ENCODE results near the gene ZG16.
A peak's percentile ranks its signal among the peaks of the same experiment; 100 is the strongest.

The ZG16 gene

GRCh38 chr16:29813644-29814562 lies 35.8 kb downstream of the ZG16 start:
- H3K4me1 ChIP-seq (ENCODE audit: control insufficient read depth, low read depth, low read length): peaks cover 36% of the 10 kb centered on the region
- H3K9ac ChIP-seq (ENCODE audit: low read length): peak overlapping the region; percentile 82
- no peaks in the 10 kb centered on the region for H3K27me3 ChIP-seq (ENCODE audit: control insufficient read depth, insufficient read depth, low read length)
- H3K4me3 ChIP-seq (ENCODE audit: low read length): peak overlapping the region; percentile 70
- no peak overlapping the region for H3K27ac ChIP-seq (ENCODE audit: low read length)
- no peaks in the 10 kb centered on the region for H3K9me3 ChIP-seq (ENCODE audit: control insufficient read depth, low read depth, low read length)
- H3K36me3 ChIP-seq (ENCODE audit: control insufficient read depth, low read depth, low read length): peaks cover 19% of the 10 kb centered on the region

- Histone ChIP-seq H3K4me3 (ENCODE audit: low read length) (peak overlapping the region; percentile 70), H3K27me3 (ENCODE audit: control insufficient read depth, insufficient read depth, low read length) (no peaks in the 10 kb centered on the region), H3K9me3 (ENCODE audit: control insufficient read depth, low read depth, low read length) (no peaks in the 10 kb centered on the region), H3K9ac (ENCODE audit: low read length) (peak overlapping the region; percentile 82), H3K27ac (ENCODE audit: low read length) (no peak overlapping the region), H3K36me3 (ENCODE audit: control insufficient read depth, low read depth, low read length) (peaks cover 21% of the 10 kb centered on the region), H3K4me1 (ENCODE audit: control insufficient read depth, low read depth, low read length) (peaks cover 29% of the 10 kb centered on the region)
These were observed 36.5 kb downstream of the ZG16 start for GRCh38 chr16:29814592-29814991.

- no peak overlapping the region for H3K27ac ChIP-seq (ENCODE audit: low read length)
- peak overlapping the region; percentile 82 for H3K9ac ChIP-seq (ENCODE audit: low read length)
- H3K27me3 ChIP-seq (ENCODE audit: control insufficient read depth, insufficient read depth, low read length): no peaks in the 10 kb centered on the region
- peak overlapping the region; percentile 70 for H3K4me3 ChIP-seq (ENCODE audit: low read length)
- peaks cover 24% of the 10 kb centered on the region for H3K4me1 ChIP-seq (ENCODE audit: control insufficient read depth, low read depth, low read length)
- H3K9me3 ChIP-seq (ENCODE audit: control insufficient read depth, low read depth, low read length): no peaks in the 10 kb centered on the region
- peaks cover 23% of the 10 kb centered on the region for H3K36me3 ChIP-seq (ENCODE audit: control insufficient read depth, low read depth, low read length)
These were observed 37.1 kb downstream of the ZG16 start for GRCh38 chr16:29815032-29815721.

- Histone ChIP-seq H3K4me1 (ENCODE audit: control insufficient read depth, low read depth, low read length) (peaks cover 18% of the 10 kb centered on the region), H3K9ac (ENCODE audit: low read length) (peak within 1 kb of the TSS; percentile 82), H3K9me3 (ENCODE audit: control insufficient read depth, low read depth, low read length) (no peaks in the 10 kb centered on the region), H3K4me3 (ENCODE audit: low read length) (peak within 1 kb of the TSS; percentile 70), H3K27ac (ENCODE audit: low read length) (peak within 1 kb of the TSS; percentile 82), H3K27me3 (ENCODE audit: control insufficient read depth, insufficient read depth, low read length) (no peaks in the 10 kb centered on the region), H3K36me3 (ENCODE audit: control insufficient read depth, low read depth, low read length) (peaks cover 26% of the 10 kb centered on the region)
These were observed 38.0 kb downstream of the ZG16 start, which contains the start of gene PAGR1 for GRCh38 chr16:29815793-29816693. Gene PAGR1 (plus strand): TSS chr16:29816152. CDS start chr16:29816526, 374 bp downstream.

GRCh38 chr16:29816694-29817441 lies 38.8 kb downstream of the ZG16 start:
- H3K9ac ChIP-seq (ENCODE audit: low read length): peak overlapping the region; percentile 82
- peaks cover 26% of the 10 kb centered on the region for H3K36me3 ChIP-seq (ENCODE audit: control insufficient read depth, low read depth, low read length)
- H3K9me3 ChIP-seq (ENCODE audit: control insufficient read depth, low read depth, low read length): no peaks in the 10 kb centered on the region
- H3K4me1 ChIP-seq (ENCODE audit: control insufficient read depth, low read depth, low read length): peaks cover 18% of the 10 kb centered on the region
- H3K4me3 ChIP-seq (ENCODE audit: low read length): peak overlapping the region; percentile 70
- no peaks in the 10 kb centered on the region for H3K27me3 ChIP-seq (ENCODE audit: control insufficient read depth, insufficient read depth, low read length)
- peak overlapping the region; percentile 15 for H3K27ac ChIP-seq (ENCODE audit: low read length)

- Histone ChIP-seq H3K9me3 (ENCODE audit: control insufficient read depth, low read depth, low read length) (no peaks in the 10 kb centered on the region), H3K27ac (ENCODE audit: low read length) (no peak overlapping the region), H3K9ac (ENCODE audit: low read length) (no peak overlapping the region), H3K36me3 (ENCODE audit: control insufficient read depth, low read depth, low read length) (peaks cover 26% of the 10 kb centered on the region), H3K27me3 (ENCODE audit: control insufficient read depth, insufficient read depth, low read length) (no peaks in the 10 kb centered on the region), H3K4me3 (ENCODE audit: low read length) (no peak overlapping the region), H3K4me1 (ENCODE audit: control insufficient read depth, low read depth, low read length) (peaks cover 12% of the 10 kb centered on the region)
These were observed 40.0 kb downstream of the ZG16 start for GRCh38 chr16:29818082-29818481.

- Histone ChIP-seq H3K9me3 (ENCODE audit: control insufficient read depth, low read depth, low read length) (no peaks in the 10 kb centered on the region), H3K27ac (ENCODE audit: low read length) (no peak overlapping the region), H3K4me3 (ENCODE audit: low read length) (no peak overlapping the region), H3K4me1 (ENCODE audit: control insufficient read depth, low read depth, low read length) (no peaks in the 10 kb centered on the region), H3K27me3 (ENCODE audit: control insufficient read depth, insufficient read depth, low read length) (no peaks in the 10 kb centered on the region), H3K9ac (ENCODE audit: low read length) (no peak overlapping the region), H3K36me3 (ENCODE audit: control insufficient read depth, low read depth, low read length) (peaks cover 26% of the 10 kb centered on the region)
These were observed 41.5 kb downstream of the ZG16 start for GRCh38 chr16:29819506-29819905.

GRCh38 chr16:29820271-29820701 lies 42.2 kb downstream of the ZG16 start, which contains the start of gene MVP:
Gene MVP (plus strand): TSS chr16:29820462. CDS start chr16:29830550, 10,088 bp downstream.
- Histone ChIP-seq H3K9ac (ENCODE audit: low read length) (no peak within 1 kb of the TSS), H3K4me1 (ENCODE audit: control insufficient read depth, low read depth, low read length) (peaks cover 4% of the 10 kb centered on the region), H3K27me3 (ENCODE audit: control insufficient read depth, insufficient read depth, low read length) (no peaks in the 10 kb centered on the region), H3K36me3 (ENCODE audit: control insufficient read depth, low read depth, low read length) (peaks cover 26% of the 10 kb centered on the region), H3K9me3 (ENCODE audit: control insufficient read depth, low read depth, low read length) (no peaks in the 10 kb centered on the region), H3K27ac (ENCODE audit: low read length) (no peak within 1 kb of the TSS), H3K4me3 (ENCODE audit: low read length) (no peak within 1 kb of the TSS)

- H3K9me3 ChIP-seq (ENCODE audit: control insufficient read depth, low read depth, low read length): no peaks in the 10 kb centered on the region
- H3K4me1 ChIP-seq (ENCODE audit: control insufficient read depth, low read depth, low read length): peaks cover 10% of the 10 kb centered on the region
- H3K27ac ChIP-seq (ENCODE audit: low read length): no peak overlapping the region
- no peak overlapping the region for H3K9ac ChIP-seq (ENCODE audit: low read length)
- H3K27me3 ChIP-seq (ENCODE audit: control insufficient read depth, insufficient read depth, low read length): no peaks in the 10 kb centered on the region
- no peak overlapping the region for H3K4me3 ChIP-seq (ENCODE audit: low read length)
- peaks cover 26% of the 10 kb centered on the region for H3K36me3 ChIP-seq (ENCODE audit: control insufficient read depth, low read depth, low read length)
These were observed 42.9 kb downstream of the ZG16 start for GRCh38 chr16:29820730-29821642.

- Histone ChIP-seq H3K9ac (ENCODE audit: low read length) (no peak overlapping the region), H3K4me3 (ENCODE audit: low read length) (no peak overlapping the region)
These were observed 43.6 kb downstream of the ZG16 start for GRCh38 chr16:29821643-29822115.

More at GRCh38 chr16:29821643-29822115, 43.6 kb downstream of the ZG16 start:
- Histone ChIP-seq H3K9me3 (ENCODE audit: control insufficient read depth, low read depth, low read length) (no peaks in the 10 kb centered on the region), H3K36me3 (ENCODE audit: control insufficient read depth, low read depth, low read length) (peaks cover 26% of the 10 kb centered on the region), H3K27ac (ENCODE audit: low read length) (no peak overlapping the region), H3K4me1 (ENCODE audit: control insufficient read depth, low read depth, low read length) (peaks cover 10% of the 10 kb centered on the region), H3K27me3 (ENCODE audit: control insufficient read depth, insufficient read depth, low read length) (no peaks in the 10 kb centered on the region)
